HCT116 (cell line): ENCODE data around the gene MBD3. TPM values are rescaled to one million over a fixed set of nuclear protein-coding genes. Genes with fewer than 3 reads are reported as not detected.

Experiments
- ATAC-seq: fragments of 200-7000 bp; cut with Tn5 transposase; 2 replicates; pipeline ENCODE4 v1.9.1; 2020; ENCODE audit warnings: mild to moderate bottlenecking, moderate library complexity
- BruUV-seq: library from RNA; stranded (reverse); fragments of 400-500 nt; replicated peaks from 2 replicates; lab custom pipeline; 2021; lab: Mats Ljungman, UMichigan
- CTCF ChIA-PET: fragments of 300-600 bp; sonication (Branson Sonifier 250); formaldehyde crosslinking; loops from one replicate; lab custom pipeline; 2021; ENCODE audit warnings: antibody characterized with exemption; lab: Charles Lee
- POLR2A ChIA-PET: fragments of 300-600, 350-600 bp; sonication (Branson Sonifier 250); formaldehyde crosslinking; loops from one replicate; lab custom pipeline; 2021; ENCODE audit warnings: antibody characterized with exemption; lab: Charles Lee
- RAD21 ChIA-PET, 2 experiments: fragments of 300-600 bp; sonication (Branson Sonifier 250); formaldehyde crosslinking; loops; one replicate each; lab custom pipeline; 2023; ENCODE audit warnings: low total read pairs in 2 of 2; ENCODE audit not compliant: uncharacterized antibody in 2 of 2, unreplicated experiment in 2 of 2, low non-redundant PET in 1 of 2; lab: Charles Lee
- DNase-seq: peaks from one replicate; pipeline ENCODE4 v3.0.0-alpha.2; 2010; ENCODE audit warnings: low read depth, low spot score
- H2AFZ ChIP-seq: fragments of 200-600 bp; shearing (Covaris generic), sonication (generic); 2 replicates; pipeline ENCODE4 v1.6.1; 2017; ENCODE audit warnings: low read depth, mixed run types, mixed read lengths, antibody characterized with exemption, low read length; ENCODE audit not compliant: poor library complexity, severe bottlenecking
- H3K27ac ChIP-seq: 2 replicates; pipeline ENCODE4 v1.5.1; 2012; ENCODE audit warnings: low read depth, low read length
- H3K27me3 ChIP-seq: fragments of 200-600 bp; sonication (generic); 2 replicates; pipeline ENCODE4 v1.6.1; 2016; ENCODE audit warnings: mixed run types, low read length, mixed read lengths; ENCODE audit not compliant: insufficient read depth
- H3K36me3 ChIP-seq, 2 experiments: fragments of 200-500 bp in 1 of 2; fragments of 200-600 bp in 1 of 2; sonication (Bioruptor generic) in 1 of 2; sonication (generic) in 1 of 2; 2 replicates each; pipeline versions ENCODE4 v1.5.1 to v1.6.1; 2014 to 2016; ENCODE audit warnings: low read length in 2 of 2, inconsistent platforms in 1 of 2, mixed read lengths in 1 of 2, mixed run types in 1 of 2; ENCODE audit not compliant: insufficient read depth in 2 of 2, control insufficient read depth in 1 of 2
- H3K4me1 ChIP-seq, 2 experiments: fragments of 200-600 bp in 1 of 2; sonication (generic) in 1 of 2; 2 replicates each; pipeline versions ENCODE4 v1.5.1 to v1.6.1; 2012 to 2017; ENCODE audit warnings: low read length in 2 of 2, inconsistent platforms in 1 of 2, mild to moderate bottlenecking in 1 of 2, mixed read lengths in 1 of 2, mixed run types in 1 of 2, moderate library complexity in 1 of 2; ENCODE audit not compliant: insufficient read depth in 2 of 2, control insufficient read depth in 1 of 2
- H3K4me2 ChIP-seq: fragments of 200-600 bp; sonication (generic); 2 replicates; pipeline ENCODE4 v1.6.1; 2017; ENCODE audit warnings: mixed run types, low read length, mixed read lengths
- H3K4me3 ChIP-seq, 2 experiments: fragments of 200-600 bp in 1 of 2; sonication (generic) in 1 of 2; replicated peaks in 1 of 2; 2 replicates each; pipeline ENCODE4 v1.5.1; 2011 to 2016; ENCODE audit warnings: low read length in 2 of 2, control low read depth in 1 of 2, low read depth in 1 of 2, mild to moderate bottlenecking in 1 of 2, mixed read lengths in 1 of 2, mixed run types in 1 of 2
- H3K79me2 ChIP-seq: fragments of 200-600 bp; sonication (generic); 2 replicates; pipeline ENCODE4 v1.6.1; 2017; ENCODE audit warnings: mild to moderate bottlenecking, mixed run types, low read length, moderate library complexity, mixed read lengths; ENCODE audit not compliant: insufficient read depth
- H3K9ac ChIP-seq: fragments of 200-600 bp; sonication (generic); 2 replicates; pipeline ENCODE4 v1.6.1; 2016; ENCODE audit warnings: low read length, mixed read lengths
- H3K9me2 ChIP-seq: fragments of 200-600 bp; sonication (generic), shearing (Covaris generic); 2 replicates; pipeline ENCODE4 v1.6.1; 2017; ENCODE audit warnings: mixed run types, mild to moderate bottlenecking, moderate library complexity; ENCODE audit not compliant: insufficient read depth
- H3K9me3 ChIP-seq, 2 experiments: fragments of 200-500 bp in 1 of 2; fragments of 200-600 bp in 1 of 2; sonication (Bioruptor generic) in 1 of 2; sonication (generic) in 1 of 2; 2 replicates each; pipeline ENCODE4 v1.6.1; 2014 to 2017; ENCODE audit warnings: low read length in 2 of 2, mixed read lengths in 2 of 2, inconsistent platforms in 1 of 2, low read depth in 1 of 2, mild to moderate bottlenecking in 1 of 2, mixed run types in 1 of 2, moderate library complexity in 1 of 2; ENCODE audit not compliant: control insufficient read depth in 1 of 2, insufficient read depth in 1 of 2
- H4K20me1 ChIP-seq: fragments of 200-600 bp; sonication (generic), shearing (Covaris generic); 2 replicates; pipeline ENCODE4 v1.6.1; 2017; ENCODE audit warnings: mixed run types, mild to moderate bottlenecking, moderate library complexity; ENCODE audit not compliant: insufficient read depth
- ZBTB33 ChIP-seq: IDR thresholded peaks from 2 replicates; pipeline ENCODE4 v1.6.1; 2011; ENCODE audit warnings: mild to moderate bottlenecking, low read length, moderate library complexity; ENCODE audit not compliant: insufficient replicate concordance; ENCODE audit errors: extremely low read depth
- ZNF274 ChIP-seq: fragments of 200-500 bp; sonication (Bioruptor generic); IDR thresholded peaks from 2 replicates; pipeline ENCODE4 v1.6.1; 2014; ENCODE audit warnings: mild to moderate bottlenecking, low read depth, low read length, inconsistent platforms
- intact Hi-C: fragments of 100-400 bp; cut with micrococcal nuclease; formaldehyde crosslinking; loops from 2 replicates; pipeline ENCODE4 v1.10.0; 2022
- total RNA-seq: library from RNA; stranded (reverse); gene quantifications from one replicate; pipeline ENCODE4 v1.2.1, GENCODE V29; 2021; ENCODE audit not compliant: unreplicated experiment

Gene MBD3
- total RNA-seq, 1 experiment from 2014 or later, result 85.7 TPM

DNA sequence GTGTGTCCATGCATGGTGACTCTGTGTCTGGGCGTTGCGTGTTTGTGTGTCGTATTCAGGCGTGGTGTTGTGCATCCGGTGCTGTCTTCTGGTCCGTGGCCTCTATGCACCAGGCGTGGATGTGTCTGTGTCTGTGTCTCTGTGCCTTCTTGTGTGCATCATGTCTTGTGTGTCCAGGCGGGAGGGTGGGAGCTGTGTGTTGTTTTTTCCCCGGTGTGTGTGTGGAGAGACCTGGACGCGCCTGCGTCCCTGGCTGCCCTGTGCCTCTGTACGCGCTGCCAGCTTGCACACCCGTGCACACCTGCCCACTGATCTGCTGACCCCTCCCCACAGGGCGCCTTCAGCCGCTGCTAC lies 67.7 kb downstream of the MBD3 start (continued):
- no peak for TF ChIP-seq ZNF274

- Histone ChIP-seq H3K27me3 (no peaks in the 10 kb centered on the region), H3K9ac (no peak overlapping the region), H3K36me3 (no peaks in the 10 kb centered on the region), H3K79me2 (no peaks in the 10 kb centered on the region), H3K27ac (no peak overlapping the region), H3K4me2 (no peak overlapping the region), H3K9me3 (no peaks in the 10 kb centered on the region), H2AFZ (no peak overlapping the region), H3K4me1 (no peaks in the 10 kb centered on the region), H3K9me2 (no peaks in the 10 kb centered on the region), H4K20me1 (no peaks in the 10 kb centered on the region), H3K4me3 (no peak overlapping the region)
- ChIA-PET CTCF (no interaction called here), RAD21 (no interaction called here), POLR2A (no interaction called here)
- TF ChIP-seq ZBTB33, result no peak
- intact Hi-C loops, result no loop called here
- DNase-seq (no peak), ATAC-seq (no peak)
- BruUV-seq, result no TSS peak
Measured at GRCh38 chr19:1524287-1524971, 68.2 kb downstream of the MBD3 start.

Other genes starting within 250 kb of the MBD3 start
- gene NDUFS7, start 209.0 kb downstream of the MBD3 start, total RNA-seq, result 114 TPM
- 102 TPM for gene GAMT, start 191.3 kb downstream of the MBD3 start, total RNA-seq
- 191 TPM for gene DAZAP1, start 185.3 kb downstream of the MBD3 start, total RNA-seq
- 1,862 TPM for gene RPS15, start 154.5 kb downstream of the MBD3 start, total RNA-seq
- gene APC2, start 142.7 kb downstream of the MBD3 start, total RNA-seq, result 1.6 TPM
- gene C19orf25, start 113.7 kb downstream of the MBD3 start, total RNA-seq, result 48.8 TPM
- gene PCSK4, start 102.5 kb downstream of the MBD3 start, total RNA-seq, result 11.1 TPM
- 53.9 TPM for gene REEP6, start 101.7 kb downstream of the MBD3 start, total RNA-seq
- 24.0 TPM for gene ADAMTSL5, start 79.8 kb downstream of the MBD3 start, total RNA-seq
- not detected for gene PLK5, start 68.8 kb downstream of the MBD3 start, total RNA-seq
- gene MEX3D, start 24.5 kb downstream of the MBD3 start, total RNA-seq, result 69.2 TPM
- 303 TPM for gene UQCR11, start 12.6 kb upstream of the MBD3 start, total RNA-seq
- gene TCF3, start 59.8 kb upstream of the MBD3 start, total RNA-seq, result 208 TPM
- gene ONECUT3, start 160.6 kb upstream of the MBD3 start, total RNA-seq, result 22.1 TPM
- 17.0 TPM for gene ATP8B3, start 219.4 kb upstream of the MBD3 start, total RNA-seq